H1 (cell line): ENCODE measurements around the gene RTKN2. TPM values are rescaled to one million over a fixed set of nuclear protein-coding genes. Genes with fewer than 3 reads are reported as not detected.

Source experiments
- CTCF ChIA-PET: fragments of 300-600 bp; sonication (Branson Sonifier 250); formaldehyde crosslinking; loops from one replicate; lab custom pipeline; 2021; ENCODE audit not compliant: partially characterized antibody; lab: Charles Lee
- POLR2A ChIA-PET: fragments of 300-600 bp; sonication (Branson Sonifier 250); formaldehyde crosslinking; loops from one replicate; lab custom pipeline; 2021; ENCODE audit warnings: inconsistent platforms; ENCODE audit not compliant: partially characterized antibody; lab: Charles Lee
- DNase-seq, 2 experiments: peaks; one replicate each; pipeline versions ENCODE4 v3.0.0 to v3.0.0-alpha.2; 2010 to 2022; ENCODE audit warnings: low spot score in 2 of 2, low read depth in 1 of 2, mixed read lengths in 1 of 2
- FAIRE-seq: peaks from 2 replicates; lab custom pipeline; 2011; peaks lifted over from hg19 to GRCh38; lab: Jason Lieb, UNC
- H2AFZ ChIP-seq: 2 replicates; pipeline ENCODE4 v1.8.1; 2012; ENCODE audit warnings: low read length, inconsistent platforms
- H2AK5ac ChIP-seq: 2 replicates; pipeline ENCODE4 v1.6.1; 2013; ENCODE audit warnings: low read depth, low read length
- H2BK120ac ChIP-seq: replicated peaks from 2 replicates; pipeline ENCODE3; 2013; ENCODE audit warnings: low read depth, low read length, inconsistent platforms
- H2BK12ac ChIP-seq: 2 replicates; pipeline ENCODE4 v1.6.1; 2013; ENCODE audit warnings: low read depth, low read length
- H2BK15ac ChIP-seq: 2 replicates; pipeline ENCODE4 v1.6.1; 2013; ENCODE audit warnings: low read length
- H2BK20ac ChIP-seq: 2 replicates; pipeline ENCODE4 v1.6.1; 2013; ENCODE audit warnings: low read length
- H2BK5ac ChIP-seq: 2 replicates; pipeline ENCODE4 v1.6.1; 2013; ENCODE audit warnings: low read depth, low read length
- H3K14ac ChIP-seq: 2 replicates; pipeline ENCODE4 v1.6.1; 2013; ENCODE audit warnings: inconsistent platforms; ENCODE audit not compliant: insufficient read length
- H3K18ac ChIP-seq: 2 replicates; pipeline ENCODE4 v1.6.1; 2013; ENCODE audit warnings: low read length; ENCODE audit errors: extremely low read depth
- H3K23ac ChIP-seq: 2 replicates; pipeline ENCODE4 v1.6.1; 2013; ENCODE audit warnings: inconsistent platforms; ENCODE audit not compliant: insufficient read length
- H3K23me2 ChIP-seq: 2 replicates; pipeline ENCODE4 v1.6.1; 2013; ENCODE audit warnings: low read depth, low read length
- H3K27ac ChIP-seq: 2 replicates; pipeline ENCODE4 v1.6.1; 2011; ENCODE audit warnings: low read depth, low read length, inconsistent platforms
- H3K27me3 ChIP-seq, 4 experiments: replicated peaks in 1 of 4; 1 replicate in 1 of 4; 2 replicates in 3 of 4; pipeline versions ENCODE4 v1.6.1 to v1.8.1; 2011 to 2013; ENCODE audit warnings: low read length in 3 of 4, mild to moderate bottlenecking in 3 of 4, inconsistent platforms in 2 of 4, mixed read lengths in 2 of 4, moderate library complexity in 1 of 4; ENCODE audit not compliant: control insufficient read depth in 3 of 4, insufficient read depth in 3 of 4; ENCODE audit errors: extremely low read depth in 1 of 4
- H3K36me3 ChIP-seq, 4 experiments: 2 replicates each; pipeline versions ENCODE4 v1.6.1 to v1.8.1; 2011 to 2013; ENCODE audit warnings: mild to moderate bottlenecking in 4 of 4, low read length in 3 of 4, moderate library complexity in 2 of 4, control low read depth in 1 of 4, inconsistent platforms in 1 of 4; ENCODE audit not compliant: insufficient read depth in 4 of 4, control insufficient read depth in 2 of 4
- H3K4ac ChIP-seq: replicated peaks from 2 replicates; pipeline ENCODE3; 2013; ENCODE audit warnings: low read length, low read depth, mixed read lengths, inconsistent platforms; ENCODE audit not compliant: insufficient read length
- H3K4me1 ChIP-seq, 4 experiments: replicated peaks in 1 of 4; 1 replicate in 1 of 4; 2 replicates in 3 of 4; pipeline versions ENCODE4 v1.6.1 to v1.8.1; 2011 to 2013; ENCODE audit warnings: low read length in 3 of 4, inconsistent platforms in 2 of 4, mixed read lengths in 1 of 4; ENCODE audit not compliant: insufficient read depth in 4 of 4, control insufficient read depth in 3 of 4
- H3K4me2 ChIP-seq, 2 experiments: 2 replicates each; pipeline versions ENCODE4 v1.6.1 to v1.8.1; 2011 to 2013; ENCODE audit warnings: low read depth in 2 of 2, low read length in 2 of 2, control low read depth in 1 of 2, inconsistent platforms in 1 of 2, mild to moderate bottlenecking in 1 of 2; ENCODE audit not compliant: insufficient read depth in 1 of 2
- H3K4me3 ChIP-seq, 4 experiments: fragments of 200-600, 300-600 bp in 1 of 4; sonication (generic), shearing (Covaris generic), sonication (Bioruptor Twin) in 1 of 4; 2 replicates each; pipeline versions ENCODE4 v1.5.1 to v1.8.1; 2011 to 2016; ENCODE audit warnings: low read length in 4 of 4, low read depth in 3 of 4, control low read depth in 2 of 4, inconsistent platforms in 2 of 4, mild to moderate bottlenecking in 2 of 4, mixed read lengths in 1 of 4, moderate library complexity in 1 of 4; ENCODE audit not compliant: insufficient read depth in 2 of 4; ENCODE audit errors: extremely low read depth in 1 of 4
- H3K56ac ChIP-seq: replicated peaks from 2 replicates; pipeline ENCODE3; 2013; ENCODE audit warnings: low read depth, mild to moderate bottlenecking, mixed read lengths, low read length, inconsistent platforms; ENCODE audit not compliant: insufficient read length
- H3K79me1 ChIP-seq: 2 replicates; pipeline ENCODE4 v1.6.1; 2013; ENCODE audit warnings: low read depth, low read length, control low read depth
- H3K79me2 ChIP-seq, 2 experiments: 2 replicates each; pipeline versions ENCODE4 v1.6.1 to v1.8.1; 2012 to 2013; ENCODE audit warnings: low read length in 2 of 2, mild to moderate bottlenecking in 2 of 2, inconsistent platforms in 1 of 2; ENCODE audit not compliant: insufficient read depth in 2 of 2, control insufficient read depth in 1 of 2
- H3K9ac ChIP-seq, 4 experiments: replicated peaks in 1 of 4; 1 replicate in 1 of 4; 2 replicates in 3 of 4; pipeline versions ENCODE4 v1.6.1 to v1.8.1; 2011 to 2013; ENCODE audit warnings: low read depth in 3 of 4, low read length in 3 of 4, control low read depth in 2 of 4, mild to moderate bottlenecking in 2 of 4, moderate library complexity in 2 of 4, inconsistent platforms in 1 of 4; ENCODE audit errors: extremely low read depth in 1 of 4
- H3K9me3 ChIP-seq, 2 experiments: 2 replicates each; pipeline versions ENCODE4 v1.6.1 to v1.8.1; 2012 to 2013; ENCODE audit warnings: mild to moderate bottlenecking in 2 of 2, moderate library complexity in 2 of 2, control low read depth in 1 of 2, inconsistent platforms in 1 of 2, low read depth in 1 of 2, low read length in 1 of 2, mixed read lengths in 1 of 2; ENCODE audit not compliant: insufficient read depth in 2 of 2
- H4K20me1 ChIP-seq, 2 experiments: replicated peaks in 1 of 2; 2 replicates each; pipeline versions ENCODE3 to v1.8.1; 2011 to 2013; ENCODE audit warnings: inconsistent platforms in 2 of 2, low read length in 2 of 2, mild to moderate bottlenecking in 1 of 2; ENCODE audit not compliant: insufficient read depth in 2 of 2, control insufficient read depth in 1 of 2
- H4K5ac ChIP-seq: 2 replicates; pipeline ENCODE4 v1.6.1; 2013; ENCODE audit warnings: low read length, low read depth, mixed read lengths, inconsistent platforms; ENCODE audit not compliant: insufficient read length
- H4K8ac ChIP-seq: 2 replicates; pipeline ENCODE4 v1.8.0; 2013; ENCODE audit warnings: mild to moderate bottlenecking, moderate library complexity, low read length, inconsistent platforms; ENCODE audit not compliant: insufficient read depth; ENCODE audit errors: extremely low read depth
- H4K91ac ChIP-seq: replicated peaks from 2 replicates; pipeline ENCODE3; 2013; ENCODE audit warnings: low read length, mixed read lengths, inconsistent platforms; ENCODE audit not compliant: insufficient read length
- CHD1 ChIP-seq: IDR thresholded peaks from 2 replicates; pipeline ENCODE4 v1.6.1; 2012; ENCODE audit warnings: low read depth, low read length, improper control_type of control experiment
- HDAC2 ChIP-seq, 2 experiments: fragments of 300-600 bp in 1 of 2; sonication (generic) in 1 of 2; IDR thresholded peaks; 2 replicates each; pipeline ENCODE4 v1.6.1; 2011 to 2012; ENCODE audit warnings: low read depth in 2 of 2, low read length in 2 of 2, mild to moderate bottlenecking in 2 of 2, moderate library complexity in 2 of 2, borderline replicate concordance in 1 of 2, inconsistent platforms in 1 of 2
- JUN ChIP-seq: IDR thresholded peaks from 2 replicates; pipeline ENCODE4 v1.6.1; 2011; ENCODE audit warnings: low read depth, mild to moderate bottlenecking, improper control_type of control experiment, low read length
- MAFK ChIP-seq: IDR thresholded peaks from 2 replicates; pipeline ENCODE4 v1.6.1; 2012; ENCODE audit warnings: low read depth, mild to moderate bottlenecking, improper control_type of control experiment, low read length
- PHF8 ChIP-seq: fragments of 200-600 bp; sonication (generic); conservative IDR thresholded peaks from 2 replicates; pipeline ENCODE4 v1.7.1; 2012; ENCODE audit warnings: low read depth, mild to moderate bottlenecking, inconsistent platforms, low read length, moderate library complexity
- POLR2AphosphoS5 ChIP-seq: IDR thresholded peaks from 2 replicates; pipeline ENCODE4 v1.6.1; 2011; ENCODE audit warnings: low read depth, low read length
- SIN3A ChIP-seq, 2 experiments: IDR thresholded peaks in 1 of 2; conservative IDR thresholded peaks in 1 of 2; 2 replicates each; pipeline ENCODE4 v1.6.1; 2011 to 2012; ENCODE audit warnings: low read length in 2 of 2, improper control_type of control experiment in 1 of 2, low read depth in 1 of 2, mild to moderate bottlenecking in 1 of 2
- TCF12 ChIP-seq: IDR thresholded peaks from 2 replicates; pipeline ENCODE4 v1.6.1; 2011; ENCODE audit warnings: low read depth, mild to moderate bottlenecking, low read length
- polyA plus RNA-seq, 7 experiments: library from polyadenylated mRNA; depleted of rRNA in 3 of 7; stranded (reverse) in 5 of 7; unstranded in 2 of 7; fragments of >200 nt in 5 of 7; fragments of 200-250 nt in 2 of 7; gene quantifications; 1 replicate in 5 of 7; 2 replicates in 1 of 7; 4 replicates in 1 of 7; pipeline versions ENCODE4 v1.2.1 to v1.2.3, GENCODE V29; 2011 to 2013; ENCODE audit warnings: missing spikeins in 2 of 7, mixed read lengths in 2 of 7
- total RNA-seq: library from RNA; stranded (reverse); fragmentation: NEBNext Ultra II Directional; extraction: Animal tissue kit (Norgen Biotek cat#: 25700); gene quantifications from 2 replicates; pipeline ENCODE4 v1.2.1, GENCODE V29; 2021

RTKN2 gene
- total and polyA plus RNA-seq, 2 of the 8 experiments (the other 6 are each of a cell fraction or from before 2014, with no cell fraction given) = 5.1 to 24.6 TPM

GRCh38 chr10:62237966-62238365, 30.7 kb downstream of the RTKN2 start:
- H2BK20ac ChIP-seq = no peak overlapping the region
- H2BK12ac ChIP-seq = no peak overlapping the region
- no peak for TF ChIP-seq HDAC2 (IDR thresholded peaks at IDR 0.05; ENCODE audit: borderline replicate concordance in 1 of 2, low read depth in 2 of 2, low read length in 2 of 2)
- TF ChIP-seq TCF12 = no peak
- TF ChIP-seq CHD1 = no peak
- TF ChIP-seq POLR2AphosphoS5 = no peak
- no peak for TF ChIP-seq PHF8
- TF ChIP-seq SIN3A (conservative IDR thresholded peaks at IDR 0.05 in 1 of 2, IDR thresholded peaks at IDR 0.05 in 1 of 2; ENCODE audit: low read depth in 1 of 2, low read length in 2 of 2) = no peak
- no peak for TF ChIP-seq JUN
- no peak for TF ChIP-seq MAFK
- TF ChIP-seq, all 59 proteins: peak for 0
- H4K8ac ChIP-seq = no peak overlapping the region
- no peaks in the 10 kb centered on the region for H3K27me3 ChIP-seq
- H3K18ac ChIP-seq = no peak overlapping the region
- CTCF ChIA-PET = no interaction called here
- H3K9me3 ChIP-seq = no peaks in the 10 kb centered on the region
- no peak overlapping the region for H3K4ac ChIP-seq
- H4K5ac ChIP-seq = no peak overlapping the region
- H2BK120ac ChIP-seq = no peak overlapping the region
- no peaks in the 10 kb centered on the region for H3K79me1 ChIP-seq
- H2BK5ac ChIP-seq = no peak overlapping the region
- no peak overlapping the region for H3K4me3 ChIP-seq
- no peak overlapping the region for H4K91ac ChIP-seq
- peaks cover 0 to 3% (median 1%) of the 10 kb centered on the region in 4 experiments; a peak in 1 of 7 replicates for H3K4me1 ChIP-seq
- FAIRE-seq (no peak), DNase-seq (no peak)
- no peak overlapping the region for H3K4me2 ChIP-seq
- no peak overlapping the region for H3K27ac ChIP-seq
- no peak overlapping the region for H3K56ac ChIP-seq
- H3K23ac ChIP-seq = no peak overlapping the region
- no peak overlapping the region for H2AFZ ChIP-seq
- H4K20me1 ChIP-seq = no peaks in the 10 kb centered on the region
- H2AK5ac ChIP-seq = no peak overlapping the region
- H3K23me2 ChIP-seq = no peaks in the 10 kb centered on the region
- POLR2A ChIA-PET = no interaction called here
- no peaks in the 10 kb centered on the region for H3K79me2 ChIP-seq
- H3K36me3 ChIP-seq = peaks cover 0 to 12% (median 0%) of the 10 kb centered on the region in 4 experiments; a peak in 1 of 8 replicates
- no peak overlapping the region for H2BK15ac ChIP-seq
- H3K9ac ChIP-seq = no peak overlapping the region
- no peak overlapping the region for H3K14ac ChIP-seq
